Keratinocyte (primary cell): Measurements from ENCODE around the gene TBC1D12. TPM values are rescaled to one million over a fixed set of nuclear protein-coding genes. Genes with fewer than 3 reads are reported as not detected.
"Not testable (repeated sequence)": the region's sequence is repeated elsewhere in the genome, so short reads cannot be mapped to it uniquely, and the experiment has no call there.

ENCODE experiments used
- DNase-seq: peaks from one replicate; pipeline ENCODE4 v3.0.0-alpha.2; 2011; ENCODE audit warnings: low read depth, missing footprints, low spot score
- FAIRE-seq: peaks from 2 replicates; lab custom pipeline; 2011; peaks lifted over from hg19 to GRCh38; lab: Jason Lieb, UNC
- H2AFZ ChIP-seq: 2 replicates; pipeline ENCODE4 v1.6.0; 2012; ENCODE audit warnings: low read length, control low read depth, inconsistent platforms; ENCODE audit not compliant: control insufficient read depth
- H3K27ac ChIP-seq: 2 replicates; pipeline ENCODE4 v1.5.1; 2011; ENCODE audit warnings: low read length; ENCODE audit not compliant: control insufficient read depth, insufficient read depth
- H3K27me3 ChIP-seq: 3 replicates; pipeline ENCODE4 v1.6.0; 2011; ENCODE audit warnings: low read length; ENCODE audit not compliant: control insufficient read depth, insufficient read depth; ENCODE audit errors: extremely low read depth
- H3K36me3 ChIP-seq, 2 experiments: 2 replicates in 1 of 2; 3 replicates in 1 of 2; pipeline ENCODE4 v1.5.1; 2011; ENCODE audit warnings: low read length in 2 of 2, mild to moderate bottlenecking in 1 of 2; ENCODE audit not compliant: control insufficient read depth in 2 of 2, insufficient read depth in 2 of 2; ENCODE audit errors: extremely low read depth in 1 of 2
- H3K4me1 ChIP-seq: 3 replicates; pipeline ENCODE4 v1.5.1; 2011; ENCODE audit warnings: low read length; ENCODE audit not compliant: control insufficient read depth, insufficient read depth; ENCODE audit errors: extremely low read depth
- H3K4me2 ChIP-seq: 3 replicates; pipeline ENCODE4 v1.6.0; 2011; ENCODE audit warnings: low read depth, low read length; ENCODE audit not compliant: control insufficient read depth, insufficient read depth; ENCODE audit errors: extremely low read depth
- H3K4me3 ChIP-seq, 3 experiments: fragments of 200-600 bp in 1 of 3; sonication (generic) in 1 of 3; 2 replicates in 2 of 3; 3 replicates in 1 of 3; pipeline ENCODE4 v1.5.1; 2011 to 2016; ENCODE audit warnings: low read length in 3 of 3, mild to moderate bottlenecking in 3 of 3, control low read depth in 2 of 3, inconsistent platforms in 1 of 3, low read depth in 1 of 3, mixed read lengths in 1 of 3, mixed run types in 1 of 3, moderate library complexity in 1 of 3; ENCODE audit not compliant: control insufficient read depth in 2 of 3, insufficient read depth in 2 of 3; ENCODE audit errors: extremely low read depth in 1 of 3
- H3K79me2 ChIP-seq: 2 replicates; pipeline ENCODE4 v1.6.0; 2012; ENCODE audit warnings: low read length; ENCODE audit not compliant: control insufficient read depth, insufficient read depth
- H3K9ac ChIP-seq: 3 replicates; pipeline ENCODE4 v1.6.0; 2011; ENCODE audit warnings: low read length; ENCODE audit not compliant: control insufficient read depth, insufficient read depth; ENCODE audit errors: extremely low read depth
- H3K9me1 ChIP-seq: 3 replicates; pipeline ENCODE4 v1.6.0; 2011; ENCODE audit warnings: low read length; ENCODE audit not compliant: control insufficient read depth, insufficient read depth; ENCODE audit errors: extremely low read depth
- H3K9me3 ChIP-seq: 2 replicates; pipeline ENCODE4 v1.5.1; 2012; ENCODE audit warnings: low read depth, low read length; ENCODE audit not compliant: control insufficient read depth
- H4K20me1 ChIP-seq: 3 replicates; pipeline ENCODE4 v1.6.0; 2011; ENCODE audit warnings: low read length; ENCODE audit not compliant: control insufficient read depth, insufficient read depth; ENCODE audit errors: extremely low read depth
- CTCF ChIP-seq, 3 experiments: IDR thresholded peaks in 1 of 3; conservative IDR thresholded peaks in 1 of 3; optimal IDR thresholded peaks in 1 of 3; 2 replicates in 2 of 3; 3 replicates in 1 of 3; pipeline versions ENCODE3 to v1.5.1; 2011; ENCODE audit warnings: low read length in 3 of 3, mild to moderate bottlenecking in 3 of 3, moderate library complexity in 2 of 3, control low read depth in 1 of 3, inconsistent platforms in 1 of 3; ENCODE audit not compliant: insufficient read depth in 2 of 3; ENCODE audit errors: extremely low read depth in 1 of 3
- EZH2 ChIP-seq: IDR thresholded peaks from one replicate; pipeline ENCODE4 v1.6.1; 2012; ENCODE audit warnings: inconsistent platforms, mild to moderate bottlenecking, low read length, moderate library complexity
- dilution Hi-C: fragments of 300-500 bp; cut with MboI; formaldehyde crosslinking; loops from one replicate; pipeline ENCODE4 v1.7.0; 2020; ENCODE audit warnings: low sequenced_read_pairs; ENCODE audit not compliant: extremely low pct_ligation_motif_present
- polyA plus RNA-seq, 5 experiments: library from polyadenylated mRNA; depleted of rRNA in 3 of 5; stranded (reverse) in 3 of 5; stranded (forward) in 1 of 5; unstranded in 1 of 5; fragments of >200 nt; gene quantifications; 1 replicate in 1 of 5; 2 replicates in 3 of 5; 3 replicates in 1 of 5; pipeline versions ENCODE4 v1.2.1 to v1.2.3, GENCODE V29; 2011 to 2012; ENCODE audit warnings: missing spikeins in 2 of 5, low read depth in 1 of 5, low replicate concordance in 1 of 5

Gene TBC1D12
- polyA plus RNA-seq, 1 donor (not counting 4 experiments of a cell fraction or from before 2014, with no cell fraction given) = 7.0 TPM

- H3K4me3 ChIP-seq = no peak overlapping the region
- DNase-seq (no peak), FAIRE-seq (no peak)
- H3K9ac ChIP-seq = no peak overlapping the region
- H3K4me2 ChIP-seq = no peak overlapping the region
- TF ChIP-seq EZH2 = no peak
- no peak for TF ChIP-seq CTCF (optimal IDR thresholded peaks at IDR 0.05 in 1 of 3, IDR thresholded peaks at IDR 0.05 in 1 of 3, conservative IDR thresholded peaks at IDR 0.05 in 1 of 3; ENCODE audit: extremely low read depth in 1 of 3, insufficient read depth in 2 of 3, low read length in 3 of 3)
- no peak overlapping the region for H2AFZ ChIP-seq
- H3K27me3 ChIP-seq = no peaks in the 10 kb centered on the region
- no peaks in the 10 kb centered on the region for H4K20me1 ChIP-seq
- H3K9me1 ChIP-seq = no peaks in the 10 kb centered on the region
- dilution Hi-C loops = no loop called here
- no peaks in the 10 kb centered on the region for H3K9me3 ChIP-seq
- no peaks in the 10 kb centered on the region for H3K4me1 ChIP-seq
- H3K27ac ChIP-seq = no peak overlapping the region
- peaks cover 0 to 2% of the 10 kb centered on the region in 2 experiments for H3K36me3 ChIP-seq
- H3K79me2 ChIP-seq = no peaks in the 10 kb centered on the region
These were observed 130.7 kb downstream of the TBC1D12 start for GRCh38 chr10:94533027-94533426.

DNA sequence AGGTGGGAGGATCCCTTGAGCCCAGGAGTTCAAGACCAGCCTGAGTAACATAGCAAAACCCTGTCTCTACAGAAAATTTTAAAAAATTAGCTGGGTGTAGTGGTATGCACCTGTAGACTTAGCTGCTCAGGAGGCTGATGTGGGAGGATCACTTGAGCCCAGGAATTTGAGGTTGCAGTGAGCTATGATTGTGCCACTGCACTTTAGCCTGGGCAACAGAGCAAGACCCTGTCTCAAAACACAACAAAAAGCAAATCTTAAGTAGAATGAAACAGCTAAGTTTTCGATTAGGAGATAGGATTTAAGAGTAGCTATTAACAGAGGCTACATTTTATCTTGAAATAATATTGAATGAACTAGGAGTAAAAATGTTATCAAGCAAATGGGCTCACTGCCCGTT, 139.9 kb downstream of the TBC1D12 start:
- H3K36me3 ChIP-seq, FAIRE-seq, H4K20me1 ChIP-seq, dilution Hi-C loops, H3K27me3 ChIP-seq, H3K4me3 ChIP-seq, H3K4me2 ChIP-seq, H3K9ac ChIP-seq, H3K27ac ChIP-seq, H2AFZ ChIP-seq, H3K4me1 ChIP-seq, H3K9me3 ChIP-seq, H3K9me1 ChIP-seq, DNase-seq: not testable (repeated sequence)
- H3K79me2 ChIP-seq = peaks cover 15% of the 10 kb centered on the region

- peak within 1 kb of the TSS; percentile 86 for H3K9ac ChIP-seq
These were observed 143.2 kb downstream of the TBC1D12 start, which contains the start of gene HELLS for GRCh38 chr10:94545391-94546048. TSS of gene HELLS (plus strand) at chr10:94545788. CDS start at chr10:94545922, 134 bp downstream.

More at GRCh38 chr10:94545391-94546048, 143.2 kb downstream of the TBC1D12 start, which contains the start of gene HELLS:
- Histone ChIP-seq H3K9me1 (no peaks in the 10 kb centered on the region), H2AFZ (peak within 1 kb of the TSS; percentile 95), H3K79me2 (peaks cover 23% of the 10 kb centered on the region), H3K36me3 (no peaks in the 10 kb centered on the region), H3K4me3 (peak within 1 kb of the TSS; percentile 67 to 93 (median 82)), H4K20me1 (no peaks in the 10 kb centered on the region), H3K4me2 (peak within 1 kb of the TSS; percentile 84), H3K27me3 (no peaks in the 10 kb centered on the region), H3K27ac (peak within 1 kb of the TSS; percentile 91), H3K9me3 (no peaks in the 10 kb centered on the region), H3K4me1 (peaks cover 10% of the 10 kb centered on the region)
- TF ChIP-seq EZH2 (no peak), CTCF (optimal IDR thresholded peaks at IDR 0.05 in 1 of 3, IDR thresholded peaks at IDR 0.05 in 1 of 3, conservative IDR thresholded peaks at IDR 0.05 in 1 of 3; ENCODE audit: extremely low read depth in 1 of 3, insufficient read depth in 2 of 3, low read length in 3 of 3) (no peak)
- DNase-seq (peak; percentile 50), FAIRE-seq (peak; percentile 17)
- dilution Hi-C loops = no loop called here
